CD4-positive, alpha-beta T cell (primary cell): Measurements from ENCODE around the gene B3GALT6. TPM values are rescaled to one million over a fixed set of nuclear protein-coding genes. Genes with fewer than 3 reads are reported as not detected.

Experiments used
- ATAC-seq: fragments of 200-7000 bp; cut with Tn5 transposase; one replicate; pipeline ENCODE4 v1.10.0; 2022; ENCODE audit warnings: mild to moderate bottlenecking; ENCODE audit not compliant: poor library complexity
- CTCF ChIA-PET: fragments of 350-600 bp; sonication (Branson Sonifier 250); formaldehyde crosslinking; loops from one replicate; lab custom pipeline; 2021; ENCODE audit warnings: antibody characterized with exemption, inconsistent platforms; lab: Charles Lee
- POLR2A ChIA-PET: fragments of 350-600 bp; sonication (Branson Sonifier 250); formaldehyde crosslinking; loops from one replicate; lab custom pipeline; 2021; ENCODE audit warnings: antibody characterized with exemption, inconsistent platforms; lab: Charles Lee
- DNase-seq, 14 experiments: peaks; one replicate each; pipeline ENCODE4 v3.0.0-alpha.2; 2013 to 2020; ENCODE audit warnings: mixed read lengths in 2 of 14
- H3K27ac ChIP-seq, 2 donors: one replicate each; pipeline versions ENCODE4 v1.5.1 to v1.7.0; 2013; ENCODE audit warnings: low read length in 2 of 2, low read depth in 1 of 2, mild to moderate bottlenecking in 1 of 2
- H3K27me3 ChIP-seq, 2 experiments: 1 replicate in 1 of 2; 2 replicates in 1 of 2; pipeline versions ENCODE4 v1.6.1 to v1.7.0; 2013; ENCODE audit warnings: low read length in 2 of 2, control low read depth in 1 of 2, mild to moderate bottlenecking in 1 of 2, moderate library complexity in 1 of 2; ENCODE audit not compliant: insufficient read depth in 2 of 2, control insufficient read depth in 1 of 2
- H3K36me3 ChIP-seq: one replicate; pipeline ENCODE4 v1.6.1; 2013; ENCODE audit warnings: low read length, control low read depth; ENCODE audit not compliant: insufficient read depth
- H3K4me1 ChIP-seq: one replicate; pipeline ENCODE4 v1.6.1; 2013; ENCODE audit warnings: low read length, control low read depth; ENCODE audit not compliant: insufficient read depth
- H3K4me3 ChIP-seq: one replicate; pipeline ENCODE4 v1.5.1; 2013; ENCODE audit warnings: mild to moderate bottlenecking, low read length, moderate library complexity
- H3K9me3 ChIP-seq, 2 experiments: 1 replicate in 1 of 2; 2 replicates in 1 of 2; pipeline versions ENCODE4 v1.6.1 to v1.7.0; 2013; ENCODE audit warnings: low read length in 2 of 2, mild to moderate bottlenecking in 2 of 2, control low read depth in 1 of 2, moderate library complexity in 1 of 2; ENCODE audit not compliant: control insufficient read depth in 1 of 2, insufficient read depth in 1 of 2
- H3K27ac Mint-ChIP-seq: one replicate; pipeline ENCODE4 v1.8.0; 2020; ENCODE audit warnings: mixed read lengths
- H3K27me3 Mint-ChIP-seq: one replicate; pipeline ENCODE4 v1.8.0; 2021; ENCODE audit warnings: mixed read lengths
- H3K36me3 Mint-ChIP-seq: one replicate; pipeline ENCODE4 v1.8.0; 2021; ENCODE audit warnings: low read depth, mixed read lengths
- H3K4me1 Mint-ChIP-seq: one replicate; pipeline ENCODE4 v1.8.0; 2021; ENCODE audit warnings: low read depth, mixed read lengths
- H3K4me3 Mint-ChIP-seq: one replicate; pipeline ENCODE4 v1.8.0; 2020; ENCODE audit warnings: mild to moderate bottlenecking, mixed read lengths
- H3K9me3 Mint-ChIP-seq: one replicate; pipeline ENCODE4 v1.8.0; 2020; ENCODE audit warnings: mixed read lengths
- CTCF ChIP-seq: fragments of 200-600 bp; IDR thresholded peaks from one replicate; pipeline ENCODE4 v1.8.0; 2022; ENCODE audit warnings: antibody characterized with exemption, mild to moderate bottlenecking
- intact Hi-C, 2 experiments: fragments of 100-400 bp; cut with DNase I in 1 of 2; cut with micrococcal nuclease in 1 of 2; formaldehyde crosslinking; loops; one replicate each; pipeline versions ENCODE4 v1.15.1 to v1.9.0; 2023 to 2025; cut with DNase I, micrococcal nuclease
- total RNA-seq, 174 experiments: library from RNA in 2 of 174; stranded (reverse) in 2 of 174; gene quantifications; one replicate each; pipeline ENCODE4 v1.2.3 and lab custom pipeline; 2021 to 2026

Gene B3GALT6
- total RNA-seq, 2 experiments from 2014 or later: 4.9 to 5.1 TPM

- no peaks in the 10 kb centered on the region for H3K9me3 ChIP-seq
- DNase-seq: no peak
- no peak overlapping the region for H3K27ac ChIP-seq
- no peaks in the 10 kb centered on the region for H3K36me3 Mint-ChIP-seq
- H3K4me1 Mint-ChIP-seq: no peaks in the 10 kb centered on the region
- ChIA-PET CTCF (no interaction called here), POLR2A (no interaction called here)
- H3K27ac Mint-ChIP-seq: no peak overlapping the region
- H3K4me1 ChIP-seq: peaks cover 8% of the 10 kb centered on the region
- ATAC-seq: no peak
- no peaks in the 10 kb centered on the region for H3K27me3 ChIP-seq
- H3K36me3 ChIP-seq: no peaks in the 10 kb centered on the region
- no peaks in the 10 kb centered on the region for H3K27me3 Mint-ChIP-seq
- TF ChIP-seq CTCF: no peak
- H3K4me3 ChIP-seq: no peak overlapping the region
- H3K4me3 Mint-ChIP-seq: no peak overlapping the region
- H3K9me3 Mint-ChIP-seq: no peaks in the 10 kb centered on the region
- intact Hi-C loops: no loop called here
These were observed 47.0 kb downstream of the B3GALT6 start for GRCh38 chr1:1279028-1279427.

- Histone ChIP-seq H3K4me3 (no peak overlapping the region), H3K9me3 (peaks cover 0 to 3% of the 10 kb centered on the region in 2 experiments), H3K27ac (no peak overlapping the region), H3K4me1 (no peaks in the 10 kb centered on the region), H3K27me3 (no peaks in the 10 kb centered on the region), H3K36me3 (no peaks in the 10 kb centered on the region)
- CTCF ChIA-PET: no interaction called here
- POLR2A ChIA-PET: no interaction called here
- intact Hi-C loops: no loop called here
- DNase-seq (no peak), ATAC-seq (no peak)
- no peaks in the 10 kb centered on the region for H3K27me3 Mint-ChIP-seq
- H3K4me1 Mint-ChIP-seq: no peaks in the 10 kb centered on the region
- no peak overlapping the region for H3K27ac Mint-ChIP-seq
- H3K36me3 Mint-ChIP-seq: no peaks in the 10 kb centered on the region
- no peaks in the 10 kb centered on the region for H3K9me3 Mint-ChIP-seq
- no peak for TF ChIP-seq CTCF
- H3K4me3 Mint-ChIP-seq: no peak overlapping the region
These were observed 48.9 kb downstream of the B3GALT6 start for GRCh38 chr1:1280782-1281481.

GRCh38 chr1:1281533-1282321, 49.7 kb downstream of the B3GALT6 start:
- Histone ChIP-seq H3K4me1 (no peaks in the 10 kb centered on the region), H3K27me3 (no peaks in the 10 kb centered on the region), H3K27ac (no peak overlapping the region), H3K4me3 (no peak overlapping the region), H3K9me3 (peaks cover 0 to 3% of the 10 kb centered on the region in 2 experiments), H3K36me3 (no peaks in the 10 kb centered on the region)
- POLR2A ChIA-PET: no interaction called here
- no peak for TF ChIP-seq CTCF
- ATAC-seq (no peak), DNase-seq (peak in 1 of 14 experiments; percentile 40)
- no peak overlapping the region for H3K4me3 Mint-ChIP-seq
- no peaks in the 10 kb centered on the region for H3K9me3 Mint-ChIP-seq
- no peaks in the 10 kb centered on the region for H3K4me1 Mint-ChIP-seq
- no peaks in the 10 kb centered on the region for H3K36me3 Mint-ChIP-seq
- intact Hi-C loops: no loop called here
- H3K27me3 Mint-ChIP-seq: no peaks in the 10 kb centered on the region
- CTCF ChIA-PET: no interaction called here
- H3K27ac Mint-ChIP-seq: no peak overlapping the region
